GM21786 (cell line): ENCODE results near the gene CCDC150.
"Not testable (repeated sequence)": the region's sequence is repeated elsewhere in the genome, so short reads cannot be mapped to it uniquely, and the experiment has no call there.

ENCODE experiments used
- ATAC-seq: cut with Tn5 transposase; IDR thresholded peaks from one replicate; pipeline ENCODE4 v1.9.1; 2021; ENCODE audit not compliant: unreplicated experiment

The CCDC150 gene

DNA sequence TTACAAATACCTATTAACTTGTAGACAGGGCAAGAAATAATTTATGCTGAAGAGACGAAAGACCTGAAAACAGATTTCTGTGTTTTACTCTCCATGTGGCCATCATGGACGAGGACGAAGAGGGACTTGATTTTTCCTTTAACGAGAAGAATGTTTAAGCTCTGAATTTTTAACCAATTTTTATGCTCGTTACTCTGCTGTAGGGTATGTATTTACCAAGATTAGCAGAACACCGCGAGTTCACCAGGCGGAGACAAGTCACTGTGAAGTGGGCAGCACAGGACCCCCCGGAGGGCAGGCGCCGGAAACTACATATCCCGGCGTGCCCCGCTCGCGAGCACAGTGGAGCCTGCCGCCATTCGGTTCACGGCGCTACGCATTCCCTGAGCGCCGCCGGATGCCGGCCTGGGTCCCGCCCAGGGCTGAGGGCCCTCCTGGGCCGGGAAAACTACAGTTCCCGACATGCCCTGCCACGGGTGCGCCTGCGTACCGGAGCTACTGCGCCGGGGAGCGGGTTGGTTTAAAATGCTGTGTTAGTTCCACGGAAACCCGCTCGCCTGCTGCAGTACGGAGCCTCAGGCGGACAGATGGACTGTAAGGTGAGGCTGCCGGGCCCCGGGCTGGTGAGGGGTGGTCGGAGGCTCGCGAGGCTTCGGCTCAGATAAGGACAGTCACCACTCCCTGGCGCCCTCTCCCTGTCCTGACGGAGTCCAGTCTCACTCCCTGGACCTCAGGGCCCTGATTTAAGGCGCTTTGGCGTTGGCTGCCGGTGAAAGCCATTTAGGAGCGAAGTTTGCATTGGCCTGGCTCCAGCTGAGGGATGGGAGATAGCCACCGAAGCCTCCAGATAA, at the start of gene CCDC150:
CCDC150 (plus strand) TSS at position 536 of the 851 bp plus-strand sequence; CDS start at position 588, 52 bp downstream.
- peak; percentile 99 for ATAC-seq

DNA sequence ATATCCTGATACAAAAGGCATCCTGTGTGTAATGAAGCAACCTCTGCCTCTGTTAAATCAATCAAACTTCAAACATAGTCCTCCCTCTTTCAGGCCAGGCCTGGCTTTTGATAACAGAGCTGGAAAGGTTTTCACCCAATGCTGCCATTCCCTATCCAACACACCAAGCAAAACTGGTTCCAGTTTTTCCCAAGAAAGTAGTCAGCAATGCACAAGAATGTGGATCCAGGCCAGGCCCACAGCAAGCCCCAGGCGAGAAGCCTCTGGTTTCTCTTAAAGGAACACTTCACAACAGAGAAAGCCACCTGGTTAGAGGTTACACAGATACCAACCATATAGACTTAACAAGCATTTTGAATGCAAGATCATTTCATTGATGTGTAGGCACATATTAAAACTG, 49.2 kb upstream of the CCDC150 start:
- ATAC-seq = no peak

GRCh38 chr2:196591004-196591403, 48.5 kb upstream of the CCDC150 start:
- ATAC-seq = no peak

GRCh38 chr2:196591621-196592022, 47.9 kb upstream of the CCDC150 start:
- no peak for ATAC-seq

DNA sequence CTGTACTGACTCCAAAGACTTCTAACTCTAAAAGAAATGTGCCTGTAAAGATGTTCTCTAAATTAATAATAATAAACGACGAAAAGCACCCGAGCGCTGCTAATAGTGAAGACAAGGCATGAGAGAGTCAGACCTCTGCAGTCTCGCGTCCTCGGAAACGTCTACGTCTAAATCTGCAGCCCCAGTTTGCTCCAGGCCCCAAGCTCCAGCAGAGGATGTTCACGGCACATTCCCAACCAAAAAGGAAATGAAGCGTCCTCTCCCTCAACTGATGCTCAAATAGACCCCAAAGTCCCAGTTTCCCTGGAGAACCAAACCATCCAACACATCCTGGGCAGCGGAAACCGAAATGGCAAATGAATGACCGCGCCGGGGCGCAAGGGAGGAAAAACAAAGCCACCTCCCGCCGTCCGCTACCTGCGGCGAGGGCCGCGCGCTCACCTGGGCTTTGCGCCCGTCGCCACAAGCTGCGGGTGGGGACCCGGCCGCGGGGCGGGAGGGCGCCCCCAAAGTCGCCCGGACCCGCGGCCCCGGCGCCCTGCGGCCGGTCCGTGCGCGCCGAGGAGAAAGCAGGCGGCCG, 47.1 kb upstream of the CCDC150 start:
- peak; percentile 45 for ATAC-seq

DNA sequence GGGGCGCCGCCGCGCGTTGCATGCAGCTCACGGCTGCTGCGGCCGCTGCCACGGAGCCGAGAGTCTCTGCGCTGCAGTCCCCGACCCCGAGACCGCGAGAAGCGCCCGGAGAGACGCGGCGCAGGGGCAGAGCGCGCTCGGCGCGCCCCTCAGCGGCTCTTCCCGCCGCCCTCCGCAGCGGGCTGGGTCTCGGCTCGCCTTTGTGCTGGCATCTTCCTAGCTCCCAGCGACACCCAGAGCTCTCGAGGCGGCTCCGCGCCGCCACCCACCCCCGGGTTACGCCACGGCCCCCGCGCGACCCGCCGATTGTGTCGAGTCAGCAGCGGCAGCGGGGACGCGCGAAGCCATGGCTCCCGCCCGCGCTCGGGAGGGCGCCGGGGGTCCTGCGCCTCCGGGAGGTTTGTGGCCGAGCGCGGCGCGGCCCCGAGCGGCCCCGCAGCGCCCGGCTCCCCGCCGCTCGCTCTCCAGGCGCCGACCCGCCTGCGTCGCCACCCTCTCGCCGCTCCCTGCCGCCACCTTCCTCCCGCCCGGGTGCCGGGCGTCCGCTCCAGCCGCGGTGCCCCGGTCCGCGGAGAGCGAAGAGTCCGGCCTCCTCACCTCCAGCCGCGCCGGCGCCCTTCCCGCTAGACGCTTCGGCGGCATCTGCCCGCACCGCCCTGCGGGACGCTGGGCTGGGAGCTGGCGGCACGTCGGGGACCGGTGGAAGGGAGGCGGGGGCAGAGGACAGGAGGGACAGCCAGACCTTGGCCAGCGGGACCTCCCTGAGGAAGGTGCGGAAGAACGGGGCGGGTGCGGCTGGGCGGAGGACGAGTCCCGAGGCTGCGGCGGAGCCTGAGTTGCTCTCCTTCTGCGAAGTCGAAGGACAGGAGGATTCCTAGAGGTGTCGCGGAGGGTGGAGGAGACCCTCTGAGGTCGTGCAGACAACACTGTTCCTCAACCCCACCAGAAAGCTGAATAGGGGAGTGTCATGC, 46.3 kb upstream of the CCDC150 start, which contains the start of gene HECW2:
HECW2 (minus strand) TSS at position 644 of the 971 bp plus-strand sequence.
- ATAC-seq = peak; percentile 61

DNA sequence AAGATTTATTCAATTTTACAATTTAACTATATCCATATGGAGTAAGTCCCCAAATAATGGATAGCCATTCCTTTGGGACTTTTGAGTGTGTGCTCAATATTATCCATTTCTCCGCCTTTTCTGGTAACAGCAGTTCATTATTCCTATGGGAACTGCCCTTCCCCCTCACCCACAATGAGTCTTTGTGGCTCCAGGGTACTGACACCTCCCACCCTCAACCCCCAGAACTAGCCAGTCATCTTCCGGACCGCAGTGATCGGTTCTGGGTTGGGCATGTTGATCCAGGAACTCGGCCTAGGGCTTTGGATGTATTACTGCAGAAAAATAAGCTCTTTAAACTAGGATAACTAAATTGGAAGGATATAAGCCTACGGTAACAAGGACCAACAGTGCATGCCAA, 45.4 kb upstream of the CCDC150 start:
- no peak for ATAC-seq

GRCh38 chr2:196597531-196597930, 42.0 kb upstream of the CCDC150 start:
- no peak for ATAC-seq

DNA sequence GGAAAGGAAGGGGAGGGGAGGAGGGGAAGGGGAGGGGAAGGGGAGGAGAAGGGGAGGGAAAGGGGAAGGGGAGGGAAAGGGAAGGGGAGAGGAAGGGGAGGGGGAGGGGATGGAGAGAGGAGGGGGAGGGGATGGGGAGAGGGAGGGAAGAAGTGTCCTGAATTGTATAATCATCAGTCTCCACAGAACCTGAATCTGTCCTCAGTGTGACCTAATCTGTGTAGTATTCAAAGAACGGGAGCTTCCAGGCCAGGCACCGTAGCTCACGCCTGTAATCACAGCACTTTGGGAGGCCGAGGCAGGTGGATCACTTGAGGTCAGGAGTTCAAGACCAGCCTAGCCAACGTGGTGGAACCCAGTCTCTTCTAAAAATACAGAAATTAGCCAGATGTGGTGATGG, 41.1 kb upstream of the CCDC150 start:
- ATAC-seq = no peak

- no peak for ATAC-seq
These were observed 40.7 kb upstream of the CCDC150 start for GRCh38 chr2:196598846-196599245.

DNA sequence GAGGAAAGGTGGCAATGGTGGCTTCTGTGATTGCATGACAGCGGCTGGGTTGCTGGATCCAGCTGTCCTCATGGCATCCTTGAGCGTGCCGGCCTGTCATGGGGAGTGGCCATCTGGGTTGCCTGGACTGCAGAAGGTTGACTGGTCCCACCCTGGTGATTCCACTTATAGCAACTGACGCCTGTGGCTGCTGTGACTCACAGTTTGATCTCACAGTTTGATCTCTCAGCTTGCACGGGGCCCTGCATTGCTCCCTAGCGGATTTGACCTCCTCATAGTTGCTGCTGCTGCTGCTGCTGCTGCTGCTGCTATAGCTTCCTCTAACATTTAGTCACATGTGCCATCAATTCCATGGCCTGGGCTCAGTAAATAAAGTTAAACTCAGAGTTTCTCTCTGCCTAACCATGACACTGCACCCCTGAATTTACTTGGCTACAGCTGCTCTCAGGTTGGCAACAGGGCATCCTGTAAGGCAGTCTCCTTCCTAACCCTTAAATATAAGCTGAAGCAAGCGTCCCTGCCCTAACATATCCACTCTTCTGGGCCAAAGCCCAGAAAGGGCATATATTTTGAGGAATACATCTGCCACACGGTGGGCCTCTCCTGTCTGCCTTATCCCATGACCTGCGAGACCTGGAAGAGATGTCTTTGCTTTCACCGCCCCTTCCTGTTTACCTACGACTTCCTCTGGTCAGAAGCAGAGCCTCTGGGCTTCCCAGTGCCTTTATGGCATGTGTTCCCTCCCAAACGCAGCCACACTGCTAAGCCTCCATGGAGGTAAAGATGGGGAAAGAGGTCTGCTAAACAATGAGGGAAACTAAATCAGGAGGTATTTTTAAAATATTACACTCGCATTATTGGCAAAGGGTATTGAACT, 37.8 kb upstream of the CCDC150 start:
- no peak for ATAC-seq

- no peak for ATAC-seq
These were observed 35.3 kb upstream of the CCDC150 start for GRCh38 chr2:196604196-196604595.

DNA sequence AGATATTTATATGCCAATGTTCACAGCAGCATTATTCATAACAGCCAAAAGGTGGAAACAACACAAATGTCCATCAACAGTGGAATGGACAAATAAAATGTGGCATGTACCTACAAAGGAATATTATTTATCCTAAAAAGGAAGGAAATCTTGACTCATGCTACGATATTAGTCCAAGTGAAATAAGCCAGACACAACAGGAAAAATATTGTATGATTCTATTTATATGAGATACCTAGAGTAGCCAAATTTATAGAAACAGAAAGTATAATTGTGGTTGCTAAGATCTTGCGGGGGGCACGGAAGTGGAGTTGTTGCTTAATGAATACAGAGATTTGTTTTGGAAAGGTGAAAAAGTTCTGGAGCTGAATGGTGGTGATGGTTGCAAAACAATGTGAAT, 33.0 kb upstream of the CCDC150 start:
- ATAC-seq = no peak

GRCh38 chr2:196607073-196607472, 32.4 kb upstream of the CCDC150 start:
- no peak for ATAC-seq

GRCh38 chr2:196607896-196608295, 31.6 kb upstream of the CCDC150 start:
- ATAC-seq = not testable (repeated sequence)

GRCh38 chr2:196609806-196610205, 29.7 kb upstream of the CCDC150 start:
- no peak for ATAC-seq

DNA sequence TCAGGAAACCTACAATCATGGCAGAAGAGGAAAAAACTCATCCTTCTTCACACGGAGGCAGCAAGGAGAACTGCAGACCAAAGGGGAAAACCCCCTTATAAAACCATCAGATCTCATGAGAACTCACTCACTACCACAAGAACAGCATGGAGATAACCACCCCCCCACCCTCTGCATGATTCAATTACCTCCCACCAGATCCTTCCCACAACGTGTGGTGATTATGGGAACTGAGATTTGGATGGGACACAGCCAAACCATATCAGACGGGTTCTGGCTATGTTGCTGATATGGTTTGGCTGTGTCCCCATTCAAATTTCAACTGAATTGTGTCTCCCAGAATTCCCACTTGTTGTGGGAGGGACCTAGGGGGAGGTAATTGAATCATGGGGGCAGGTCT, 28.7 kb upstream of the CCDC150 start:
- ATAC-seq = no peak

DNA sequence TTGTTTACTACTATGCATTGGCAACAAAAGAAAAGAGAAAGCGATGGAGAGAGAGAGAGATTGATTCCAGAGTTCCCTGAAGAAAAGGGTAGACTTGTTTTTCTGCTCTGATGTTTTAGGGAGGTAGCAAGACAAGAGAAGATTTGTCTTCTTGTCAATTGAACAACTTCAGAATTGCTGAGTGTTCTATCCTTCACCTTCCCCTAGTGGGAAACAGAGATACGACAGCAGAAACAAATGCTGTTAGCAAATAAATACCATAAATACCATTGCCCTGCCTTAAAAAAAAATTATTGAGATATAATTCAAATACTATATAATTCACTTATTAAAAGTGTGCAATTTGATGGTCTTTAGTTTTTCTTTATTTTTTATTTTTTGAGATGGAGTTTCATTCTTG, 26.2 kb upstream of the CCDC150 start:
- ATAC-seq = no peak

DNA sequence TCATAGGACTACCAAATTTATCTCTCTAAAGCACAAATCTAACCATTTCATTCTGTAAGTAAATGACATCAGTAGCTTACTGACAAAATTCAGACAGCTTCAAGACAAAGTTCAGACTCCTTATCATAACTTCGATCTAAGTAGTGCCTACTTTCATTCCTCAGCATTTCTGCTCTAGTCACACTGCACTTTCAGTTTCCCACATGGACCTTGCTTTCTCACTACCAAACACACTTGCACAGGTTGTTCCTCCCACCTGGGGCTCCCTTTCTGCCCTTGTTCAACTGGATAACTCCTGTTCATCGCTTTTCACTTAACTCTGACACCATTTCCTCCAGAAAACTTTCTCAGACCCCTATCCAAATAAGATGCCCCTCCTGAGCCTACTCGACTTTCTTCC, 22.1 kb upstream of the CCDC150 start:
- no peak for ATAC-seq

GRCh38 chr2:196618661-196619060, 20.9 kb upstream of the CCDC150 start:
- no peak for ATAC-seq
